GM12801 (cell line): ENCODE measurements around the gene CPOX.

Experiments used
- TF ChIP-seq, protein P1 (sequence below): IDR thresholded peaks from one replicate; pipeline ENCODE4 v1.5.1; 2011; ENCODE audit warnings: control low read depth; ENCODE audit not compliant: insufficient read length; ENCODE audit errors: extremely low read depth

CPOX gene

DNA sequence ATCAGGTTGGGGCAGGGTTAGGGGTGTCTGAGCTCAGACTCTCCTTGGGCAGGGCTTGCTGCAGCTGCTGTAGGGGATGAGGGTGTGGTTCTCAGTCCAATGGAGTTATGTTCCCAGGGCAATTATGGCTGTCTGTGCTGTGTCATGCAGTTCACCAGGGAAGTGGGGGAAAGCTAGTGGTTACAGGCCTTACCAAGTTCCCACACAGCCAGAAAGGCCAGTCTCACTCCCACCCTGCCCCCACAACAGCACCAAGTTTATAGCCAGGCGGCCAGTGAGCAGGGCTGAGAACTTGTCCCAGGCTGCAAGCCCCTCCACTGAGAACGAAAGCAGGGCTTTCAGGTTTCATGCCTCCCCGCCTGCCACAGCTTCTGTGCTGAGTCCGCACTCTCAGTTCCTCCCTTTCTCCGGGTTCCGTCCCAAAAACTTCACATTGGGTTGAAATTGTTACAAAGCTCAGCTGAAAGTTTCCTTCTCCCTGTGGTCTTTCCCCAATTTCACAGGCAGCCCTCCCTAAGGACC, 19.6 kb upstream of the CPOX start:
- TF ChIP-seq, protein P1, sequence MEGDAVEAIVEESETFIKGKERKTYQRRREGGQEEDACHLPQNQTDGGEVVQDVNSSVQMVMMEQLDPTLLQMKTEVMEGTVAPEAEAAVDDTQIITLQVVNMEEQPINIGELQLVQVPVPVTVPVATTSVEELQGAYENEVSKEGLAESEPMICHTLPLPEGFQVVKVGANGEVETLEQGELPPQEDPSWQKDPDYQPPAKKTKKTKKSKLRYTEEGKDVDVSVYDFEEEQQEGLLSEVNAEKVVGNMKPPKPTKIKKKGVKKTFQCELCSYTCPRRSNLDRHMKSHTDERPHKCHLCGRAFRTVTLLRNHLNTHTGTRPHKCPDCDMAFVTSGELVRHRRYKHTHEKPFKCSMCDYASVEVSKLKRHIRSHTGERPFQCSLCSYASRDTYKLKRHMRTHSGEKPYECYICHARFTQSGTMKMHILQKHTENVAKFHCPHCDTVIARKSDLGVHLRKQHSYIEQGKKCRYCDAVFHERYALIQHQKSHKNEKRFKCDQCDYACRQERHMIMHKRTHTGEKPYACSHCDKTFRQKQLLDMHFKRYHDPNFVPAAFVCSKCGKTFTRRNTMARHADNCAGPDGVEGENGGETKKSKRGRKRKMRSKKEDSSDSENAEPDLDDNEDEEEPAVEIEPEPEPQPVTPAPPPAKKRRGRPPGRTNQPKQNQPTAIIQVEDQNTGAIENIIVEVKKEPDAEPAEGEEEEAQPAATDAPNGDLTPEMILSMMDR: no peak

DNA sequence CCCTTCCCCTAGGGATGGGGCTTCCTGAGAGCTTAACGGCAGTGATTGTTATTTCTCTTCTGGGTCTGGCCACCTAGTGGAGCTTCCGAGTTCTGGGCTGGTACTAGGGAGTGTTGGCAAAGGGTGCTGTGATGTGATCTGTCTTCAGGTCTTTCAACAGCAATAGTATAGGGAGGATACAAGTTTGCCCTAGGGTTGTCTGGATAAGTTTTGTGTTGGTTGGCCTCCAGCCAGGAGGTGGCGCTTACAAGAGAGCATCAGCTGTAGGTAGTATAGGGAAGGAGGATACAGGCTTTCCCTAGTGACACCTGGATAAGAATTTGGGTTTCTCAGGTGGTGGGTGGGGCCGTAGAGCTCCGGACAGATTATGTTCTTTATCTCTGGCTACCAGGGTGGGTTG, 19.2 kb upstream of the CPOX start:
- TF ChIP-seq, protein P1: no peak

DNA sequence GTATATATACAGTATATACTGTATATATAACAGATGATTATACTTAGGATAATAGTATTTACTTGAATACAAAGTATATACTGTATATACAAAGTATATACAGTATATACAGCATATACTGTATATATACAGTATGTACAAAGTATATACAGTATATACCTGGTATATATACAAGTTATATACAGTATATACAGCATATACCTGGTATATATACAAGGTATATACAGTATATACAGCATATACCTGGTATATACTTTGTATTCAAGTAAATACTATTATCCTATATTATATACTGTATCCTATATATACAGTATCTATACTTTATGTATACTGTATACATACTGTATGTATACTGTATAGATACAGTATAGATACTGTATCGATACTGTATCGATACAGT, 14.6 kb upstream of the CPOX start:
- TF ChIP-seq, protein P1: no peak

DNA sequence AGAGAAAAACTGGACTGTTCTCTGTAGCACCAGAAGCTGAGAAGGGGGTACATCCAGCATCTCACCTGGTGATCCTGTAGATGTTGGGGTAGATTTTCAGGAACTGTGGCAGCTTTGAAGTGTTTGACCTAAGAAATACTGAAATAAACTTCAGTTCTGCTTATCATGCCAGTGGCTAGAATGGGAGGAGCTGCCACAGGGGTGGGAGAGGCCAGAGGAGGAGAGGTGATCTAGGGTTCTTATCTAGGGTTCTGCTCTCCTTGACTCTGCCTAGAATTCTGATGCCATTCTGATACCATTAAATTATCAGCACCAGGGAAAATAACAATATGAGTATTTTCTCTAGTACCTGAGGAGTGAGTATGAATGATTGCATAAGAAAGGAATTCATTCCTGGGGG, 10.2 kb upstream of the CPOX start:
- TF ChIP-seq, protein P1: no peak

GRCh38 chr3:98602078-98602678, 8.8 kb upstream of the CPOX start:
- TF ChIP-seq, protein P1: no peak

- TF ChIP-seq, protein P1: no peak
Observed at GRCh38 chr3:98601180-98601579, 7.8 kb upstream of the CPOX start.

- TF ChIP-seq, protein P1: no peak
Observed at GRCh38 chr3:98600412-98601095, 7.1 kb upstream of the CPOX start.
